ENCODE results near the gene ERP29.

DNA sequence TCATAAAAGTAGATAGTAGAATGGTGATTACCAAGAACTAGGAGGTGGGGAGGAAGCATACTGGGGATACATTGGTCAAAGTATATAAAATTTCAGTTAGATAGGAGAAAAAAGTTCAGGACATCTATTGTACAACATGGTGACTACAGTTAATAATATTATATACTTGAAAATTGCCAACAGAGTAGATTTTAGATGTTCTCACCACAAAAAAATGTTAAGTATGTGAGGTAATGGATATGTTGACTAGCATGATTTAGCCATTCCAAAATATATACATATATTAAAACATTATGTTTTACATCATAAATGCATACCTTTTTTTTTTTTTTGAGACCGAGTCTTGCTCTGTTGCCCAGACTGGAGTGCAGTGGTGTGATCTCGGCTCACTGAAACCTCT, 31.2 kb upstream of the ERP29 start:
- TF ChIP-seq, protein P1, sequence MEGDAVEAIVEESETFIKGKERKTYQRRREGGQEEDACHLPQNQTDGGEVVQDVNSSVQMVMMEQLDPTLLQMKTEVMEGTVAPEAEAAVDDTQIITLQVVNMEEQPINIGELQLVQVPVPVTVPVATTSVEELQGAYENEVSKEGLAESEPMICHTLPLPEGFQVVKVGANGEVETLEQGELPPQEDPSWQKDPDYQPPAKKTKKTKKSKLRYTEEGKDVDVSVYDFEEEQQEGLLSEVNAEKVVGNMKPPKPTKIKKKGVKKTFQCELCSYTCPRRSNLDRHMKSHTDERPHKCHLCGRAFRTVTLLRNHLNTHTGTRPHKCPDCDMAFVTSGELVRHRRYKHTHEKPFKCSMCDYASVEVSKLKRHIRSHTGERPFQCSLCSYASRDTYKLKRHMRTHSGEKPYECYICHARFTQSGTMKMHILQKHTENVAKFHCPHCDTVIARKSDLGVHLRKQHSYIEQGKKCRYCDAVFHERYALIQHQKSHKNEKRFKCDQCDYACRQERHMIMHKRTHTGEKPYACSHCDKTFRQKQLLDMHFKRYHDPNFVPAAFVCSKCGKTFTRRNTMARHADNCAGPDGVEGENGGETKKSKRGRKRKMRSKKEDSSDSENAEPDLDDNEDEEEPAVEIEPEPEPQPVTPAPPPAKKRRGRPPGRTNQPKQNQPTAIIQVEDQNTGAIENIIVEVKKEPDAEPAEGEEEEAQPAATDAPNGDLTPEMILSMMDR (conservative IDR thresholded peaks at IDR 0.05): no peak
- no peak for TF ChIP-seq ZFX (IDR thresholded peaks at IDR 0.05)

All from C4-2B (cell line).